HUES64 (cell line): ENCODE measurements around the gene FUZ.

Source experiments
- H3K27ac ChIP-seq: 2 replicates; pipeline ENCODE4 v1.7.0; 2013; ENCODE audit warnings: low read depth, low read length, inconsistent platforms
- H3K27me3 ChIP-seq: 2 replicates; pipeline ENCODE4 v1.6.1; 2013; ENCODE audit warnings: mild to moderate bottlenecking, low read length; ENCODE audit not compliant: insufficient read depth
- H3K36me3 ChIP-seq: 2 replicates; pipeline ENCODE4 v1.6.1; 2013; ENCODE audit warnings: mild to moderate bottlenecking, low read length; ENCODE audit not compliant: insufficient read depth
- H3K4me1 ChIP-seq: 2 replicates; pipeline ENCODE4 v1.6.1; 2013; ENCODE audit warnings: mild to moderate bottlenecking, low read length, moderate library complexity; ENCODE audit not compliant: insufficient read depth
- H3K4me3 ChIP-seq: 2 replicates; pipeline ENCODE4 v1.5.1; 2013; ENCODE audit warnings: mild to moderate bottlenecking, low read length, moderate library complexity
- H3K9ac ChIP-seq: 2 replicates; pipeline ENCODE4 v1.6.1; 2013; ENCODE audit warnings: mild to moderate bottlenecking, low read depth, low read length
- H3K9me3 ChIP-seq: 2 replicates; pipeline ENCODE4 v1.6.1; 2013; ENCODE audit warnings: low read depth, low read length; ENCODE audit not compliant: insufficient read depth
- WGBS: fragments of 150-250, 120-280 bp; methylation state at CpG from one replicate; pipeline ENCODE4 v1.1.7; 2013; ENCODE audit warnings: missing lambda C conversion rate; 5-methylcytosine and 5-hydroxymethylcytosine counted together

FUZ gene

DNA sequence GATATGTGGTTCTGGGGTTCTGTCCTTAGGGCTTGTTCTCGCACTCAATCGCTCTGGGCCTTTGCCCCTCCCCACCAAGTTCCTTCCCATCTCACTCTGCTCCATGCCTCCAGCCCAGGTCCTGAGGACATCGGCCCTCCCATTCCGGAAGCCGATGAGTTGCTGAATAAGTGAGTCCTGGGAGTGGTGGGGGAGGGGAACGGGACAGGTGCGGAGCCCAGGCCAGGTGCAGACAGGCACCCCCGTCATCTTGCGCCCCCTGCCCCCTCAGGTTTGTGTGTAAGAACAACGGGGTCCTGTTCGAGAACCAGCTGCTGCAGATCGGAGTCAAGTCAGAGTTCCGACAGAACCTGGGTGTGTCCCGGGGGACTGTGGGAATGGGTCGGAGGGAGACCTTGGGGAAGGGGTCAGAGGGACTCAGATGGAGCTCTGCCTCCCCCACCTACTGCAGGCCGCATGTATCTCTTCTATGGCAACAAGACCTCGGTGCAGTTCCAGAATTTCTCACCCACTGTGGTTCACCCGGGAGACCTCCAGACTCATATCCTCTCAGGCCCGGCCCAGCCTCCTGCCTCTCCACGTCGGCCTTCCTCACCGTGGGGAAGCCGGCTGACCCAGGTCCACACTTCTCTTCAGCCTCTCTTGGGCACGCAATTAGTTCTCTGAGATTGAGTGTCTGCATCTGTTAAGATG is 10.1 kb downstream of the FUZ start:
- peaks cover 7% of the 10 kb centered on the region; the same call in 1 of the 2 replicates for H3K4me1 ChIP-seq
- H3K27ac ChIP-seq, result no peak overlapping the region
- no peaks in the 10 kb centered on the region for H3K27me3 ChIP-seq
- 89% methylated on average over 23 of the region's 24 CpGs for WGBS
- H3K4me3 ChIP-seq, result peak overlapping the region; percentile 55
- peaks cover 61% of the 10 kb centered on the region for H3K36me3 ChIP-seq
- no peak overlapping the region for H3K9ac ChIP-seq
- H3K9me3 ChIP-seq, result no peaks in the 10 kb centered on the region

- 35% methylated on average over 38 of the region's 38 CpGs for WGBS
- Histone ChIP-seq H3K4me3 (peak overlapping the region; percentile 55), H3K27me3 (no peaks in the 10 kb centered on the region), H3K9ac (no peak overlapping the region; the same call in none of the 2 replicates), H3K27ac (no peak overlapping the region; the same call in 1 of the 2 replicates), H3K4me1 (peaks cover 7% of the 10 kb centered on the region; the same call in 1 of the 2 replicates), H3K36me3 (peaks cover 60% of the 10 kb centered on the region), H3K9me3 (no peaks in the 10 kb centered on the region)
Measured at GRCh38 chr19:49801966-49802661, 11.0 kb downstream of the FUZ start.

DNA sequence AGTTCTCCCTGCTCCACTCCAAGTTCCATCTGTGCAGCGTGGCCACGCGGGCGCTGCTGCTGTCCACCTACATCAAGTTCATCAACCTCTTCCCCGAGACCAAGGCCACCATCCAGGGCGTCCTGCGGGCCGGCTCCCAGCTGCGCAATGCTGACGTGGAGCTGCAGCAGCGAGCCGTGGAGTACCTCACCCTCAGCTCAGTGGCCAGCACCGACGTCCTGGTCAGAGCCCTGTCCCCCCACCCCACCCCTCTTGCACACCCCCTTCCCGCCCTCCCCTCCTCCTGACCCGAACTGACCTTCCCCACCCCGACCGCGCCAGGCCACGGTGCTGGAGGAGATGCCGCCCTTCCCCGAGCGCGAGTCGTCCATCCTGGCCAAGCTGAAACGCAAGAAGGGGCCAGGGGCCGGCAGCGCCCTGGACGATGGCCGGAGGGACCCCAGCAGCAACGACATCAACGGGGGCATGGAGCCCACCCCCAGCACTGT is 11.6 kb downstream of the FUZ start:
- peaks cover 62% of the 10 kb centered on the region for H3K36me3 ChIP-seq
- peak overlapping the region; percentile 55; the same call in 1 of the 2 replicates for H3K4me3 ChIP-seq
- WGBS, result 89% methylated on average over 31 of the region's 32 CpGs
- no peak overlapping the region for H3K27ac ChIP-seq
- H3K9me3 ChIP-seq, result no peaks in the 10 kb centered on the region
- H3K27me3 ChIP-seq, result no peaks in the 10 kb centered on the region
- H3K4me1 ChIP-seq, result peaks cover 7% of the 10 kb centered on the region; the same call in 1 of the 2 replicates
- no peak overlapping the region; the same call in 1 of the 2 replicates for H3K9ac ChIP-seq

- no peaks in the 10 kb centered on the region for H3K27me3 ChIP-seq
- 96% methylated on average over 10 of the region's 10 CpGs for WGBS
- no peak overlapping the region for H3K9ac ChIP-seq
- no peaks in the 10 kb centered on the region for H3K9me3 ChIP-seq
- H3K27ac ChIP-seq, result no peak overlapping the region
- H3K36me3 ChIP-seq, result peaks cover 62% of the 10 kb centered on the region
- H3K4me1 ChIP-seq, result peaks cover 7% of the 10 kb centered on the region; the same call in 1 of the 2 replicates
- H3K4me3 ChIP-seq, result no peak overlapping the region
Measured at GRCh38 chr19:49800771-49801170, 12.3 kb downstream of the FUZ start.

DNA sequence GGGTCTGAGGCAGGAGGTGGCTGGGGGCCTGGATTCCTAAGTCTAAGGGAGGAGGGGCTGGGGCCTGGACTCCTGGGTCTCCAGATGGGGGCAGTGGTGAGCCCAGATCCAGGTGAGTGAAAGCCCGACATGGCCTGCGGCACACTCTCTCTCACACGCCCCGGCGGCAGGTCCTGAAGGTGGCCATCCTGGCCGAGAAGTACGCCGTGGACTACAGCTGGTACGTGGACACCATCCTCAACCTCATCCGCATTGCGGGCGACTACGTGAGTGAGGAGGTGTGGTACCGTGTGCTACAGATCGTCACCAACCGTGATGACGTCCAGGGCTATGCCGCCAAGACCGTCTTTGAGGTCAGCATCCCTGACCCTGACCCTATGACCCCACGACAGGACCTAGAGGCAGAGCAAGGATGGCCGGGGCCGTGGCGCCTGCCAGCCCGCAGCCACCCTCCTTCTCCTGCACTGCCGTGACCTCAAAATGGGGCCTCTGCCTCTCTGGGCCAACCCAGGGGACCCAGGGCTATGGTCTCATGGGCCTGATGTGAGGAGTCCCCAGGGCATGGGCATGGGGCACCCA is 13.2 kb downstream of the FUZ start:
- H3K9me3 ChIP-seq, result no peaks in the 10 kb centered on the region
- peaks cover 69% of the 10 kb centered on the region for H3K36me3 ChIP-seq
- H3K4me1 ChIP-seq, result peaks cover 7% of the 10 kb centered on the region; the same call in 1 of the 2 replicates
- no peak overlapping the region for H3K4me3 ChIP-seq
- H3K27me3 ChIP-seq, result no peaks in the 10 kb centered on the region
- WGBS, result 93% methylated on average over 25 of the region's 25 CpGs
- H3K9ac ChIP-seq, result no peak overlapping the region
- H3K27ac ChIP-seq, result no peak overlapping the region

DNA sequence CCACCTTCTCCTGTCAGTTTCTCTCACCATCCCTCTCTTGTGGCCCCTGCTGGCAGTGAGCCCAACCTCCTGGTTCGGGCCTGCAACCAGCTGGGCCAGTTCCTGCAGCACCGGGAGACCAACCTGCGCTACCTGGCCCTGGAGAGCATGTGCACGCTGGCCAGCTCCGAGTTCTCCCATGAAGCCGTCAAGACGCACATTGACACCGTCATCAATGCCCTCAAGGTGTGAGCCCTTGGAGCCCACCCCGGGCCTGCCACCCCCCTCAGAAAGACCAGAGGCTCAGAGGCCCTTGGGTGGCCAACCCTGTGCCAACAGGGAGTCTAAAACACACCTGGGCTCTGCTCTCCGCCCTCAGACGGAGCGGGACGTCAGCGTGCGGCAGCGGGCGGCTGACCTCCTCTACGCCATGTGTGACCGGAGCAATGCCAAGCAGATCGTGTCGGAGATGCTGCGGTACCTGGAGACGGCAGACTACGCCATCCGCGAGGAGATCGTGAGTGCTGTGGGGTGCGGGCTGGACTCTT is 13.8 kb downstream of the FUZ start:
- Histone ChIP-seq H3K27ac (no peak overlapping the region), H3K36me3 (peaks cover 67% of the 10 kb centered on the region), H3K9me3 (no peaks in the 10 kb centered on the region), H3K27me3 (no peaks in the 10 kb centered on the region), H3K9ac (no peak overlapping the region), H3K4me1 (peaks cover 7% of the 10 kb centered on the region; the same call in 1 of the 2 replicates), H3K4me3 (no peak overlapping the region)
- WGBS, result 95% methylated on average over 28 of the region's 28 CpGs

GRCh38 chr19:49798574-49798973 is 14.5 kb downstream of the FUZ start:
- 95% methylated on average over 11 of the region's 11 CpGs for WGBS
- Histone ChIP-seq H3K9ac (no peak overlapping the region), H3K4me1 (peaks cover 7% of the 10 kb centered on the region; the same call in 1 of the 2 replicates), H3K27me3 (no peaks in the 10 kb centered on the region), H3K9me3 (no peaks in the 10 kb centered on the region), H3K4me3 (no peak overlapping the region), H3K36me3 (peaks cover 67% of the 10 kb centered on the region), H3K27ac (no peak overlapping the region)

DNA sequence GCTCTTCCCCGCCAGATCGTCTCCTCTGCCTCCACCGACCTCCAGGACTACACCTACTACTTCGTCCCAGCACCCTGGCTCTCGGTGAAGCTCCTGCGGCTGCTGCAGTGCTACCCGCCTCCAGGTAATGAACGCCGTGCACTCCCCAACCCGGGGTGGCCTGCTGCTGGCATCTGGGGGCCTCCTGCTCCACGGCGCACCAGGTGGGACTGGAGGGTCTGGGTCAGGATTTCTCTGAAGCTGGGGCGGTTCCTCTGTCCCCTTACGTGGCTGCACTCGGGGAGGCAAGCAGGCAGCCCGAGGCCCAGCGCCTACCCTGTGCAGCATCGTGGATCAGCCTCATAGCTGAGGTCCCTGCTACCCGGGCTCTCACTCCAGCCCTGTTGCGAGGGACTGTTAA is 17.5 kb downstream of the FUZ start:
- H3K36me3 ChIP-seq, result peaks cover 68% of the 10 kb centered on the region

DNA sequence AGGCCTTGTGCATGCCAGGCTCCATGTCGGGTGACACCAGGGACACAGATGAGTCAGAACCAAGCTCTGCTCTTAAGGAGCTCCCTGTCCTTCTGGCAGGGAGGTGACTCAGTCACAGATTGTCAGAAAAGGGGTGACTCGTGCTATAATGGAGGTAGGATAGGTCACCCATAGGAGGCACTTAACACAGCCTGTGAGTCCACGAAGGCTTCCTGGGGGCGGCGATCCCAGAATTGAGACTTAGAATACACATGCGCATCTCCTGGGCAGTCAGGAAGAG is 19.6 kb downstream of the FUZ start:
- no peak overlapping the region for H3K27ac ChIP-seq
- no peaks in the 10 kb centered on the region for H3K9me3 ChIP-seq
- H3K4me1 ChIP-seq, result no peaks in the 10 kb centered on the region
- H3K36me3 ChIP-seq, result peaks cover 65% of the 10 kb centered on the region
- no peak overlapping the region for H3K4me3 ChIP-seq
- H3K9ac ChIP-seq, result no peak overlapping the region
- 93% methylated on average over 6 of the region's 6 CpGs for WGBS
- H3K27me3 ChIP-seq, result no peaks in the 10 kb centered on the region

More for the DNA sequence above, 17.5 kb downstream of the FUZ start:
- Histone ChIP-seq H3K27me3 (no peaks in the 10 kb centered on the region), H3K9me3 (no peaks in the 10 kb centered on the region), H3K9ac (no peak overlapping the region), H3K27ac (no peak overlapping the region), H3K4me1 (no peaks in the 10 kb centered on the region), H3K4me3 (no peak overlapping the region)
- 98% methylated on average over 20 of the region's 20 CpGs for WGBS

GRCh38 chr19:49792829-49793560 is 20.1 kb downstream of the FUZ start:
- H3K4me1 ChIP-seq, result no peaks in the 10 kb centered on the region
- H3K27me3 ChIP-seq, result no peaks in the 10 kb centered on the region
- no peak overlapping the region for H3K4me3 ChIP-seq
- H3K36me3 ChIP-seq, result peaks cover 63% of the 10 kb centered on the region
- no peak overlapping the region for H3K9ac ChIP-seq
- 92% methylated on average over 22 of the region's 22 CpGs for WGBS
- H3K27ac ChIP-seq, result no peak overlapping the region
- no peaks in the 10 kb centered on the region for H3K9me3 ChIP-seq
